Naive thymus-derived CD8-positive, alpha-beta T cell (primary cell): ENCODE data around the gene OR10AD1. TPM values are rescaled to one million over a fixed set of nuclear protein-coding genes. Genes with fewer than 3 reads are reported as not detected.

ENCODE experiments used
- ATAC-seq, 2 donors: fragments of 150-1000 bp; cut with Tn5 transposase in 1 of 2; sonication (Bioruptor Pico), chemical (Tn5 transposase) in 1 of 2; 1 replicate in 1 of 2; 2 replicates in 1 of 2; pipeline ENCODE4 v1.10.0; 2021; ENCODE audit warnings: mild to moderate bottlenecking in 2 of 2, moderate library complexity in 2 of 2
- POLR2A ChIA-PET: fragments of 350-600 bp; sonication (Branson Sonifier 250); formaldehyde crosslinking; loops from one replicate; lab custom pipeline; 2021; ENCODE audit warnings: antibody characterized with exemption; lab: Charles Lee
- DNase-seq, 10 donors: peaks; one replicate each; pipeline versions ENCODE4 v3.0.0 to v3.0.0-alpha.2; 2020 to 2022
- H3K27ac Mint-ChIP-seq, 10 donors: one replicate each; pipeline ENCODE4 v1.8.0; 2020 to 2022; ENCODE audit warnings: mild to moderate bottlenecking in 10 of 10, mixed read lengths in 10 of 10, moderate library complexity in 4 of 10, inconsistent platforms in 1 of 10
- H3K27me3 Mint-ChIP-seq, 5 donors: one replicate each; pipeline ENCODE4 v1.8.0; 2021 to 2022; ENCODE audit warnings: mixed read lengths in 5 of 5
- H3K36me3 Mint-ChIP-seq, 3 donors: one replicate each; pipeline ENCODE4 v1.8.0; 2020 to 2022; ENCODE audit warnings: mixed read lengths in 3 of 3, mild to moderate bottlenecking in 2 of 3, inconsistent platforms in 1 of 3
- H3K4me1 Mint-ChIP-seq, 4 donors: one replicate each; pipeline ENCODE4 v1.8.0; 2021 to 2022; ENCODE audit warnings: mixed read lengths in 4 of 4
- H3K4me3 Mint-ChIP-seq, 10 donors: one replicate each; pipeline ENCODE4 v1.8.0; 2020 to 2022; ENCODE audit warnings: mild to moderate bottlenecking in 10 of 10, mixed read lengths in 10 of 10, moderate library complexity in 6 of 10, inconsistent platforms in 1 of 10
- H3K9me3 Mint-ChIP-seq, 9 donors: one replicate each; pipeline ENCODE4 v1.8.0; 2020 to 2022; ENCODE audit warnings: mixed read lengths in 9 of 9, mild to moderate bottlenecking in 3 of 9, inconsistent platforms in 1 of 9, moderate library complexity in 1 of 9
- polyA plus RNA-seq, 3 donors: library from polyadenylated mRNA; unstranded; fragments of 300-500 nt; fragmentation: Illumina TruSeq; gene quantifications; one replicate each; pipeline ENCODE4 v1.2.3, GENCODE V29; 2021
- total RNA-seq, 8 experiments: library from RNA in 2 of 8; stranded (reverse) in 2 of 8; gene quantifications; one replicate each; pipeline ENCODE4 v1.2.3 and lab custom pipeline; 2021 to 2026

The OR10AD1 gene
- total and polyA plus RNA-seq, 5 experiments from 2014 or later, result not detected

- no peaks in the 10 kb centered on the region for H3K36me3 Mint-ChIP-seq
Observed at GRCh38 chr12:48177982-48178381, 25.1 kb downstream of the OR10AD1 start.

GRCh38 chr12:48176417-48176751 is 26.7 kb downstream of the OR10AD1 start:
- Mint-ChIP-seq H3K27ac (no peak overlapping the region), H3K9me3 (no peaks in the 10 kb centered on the region), H3K36me3 (no peaks in the 10 kb centered on the region), H3K4me1 (peaks cover 2 to 11% (median 4%) of the 10 kb centered on the region in 4 donors), H3K27me3 (peaks cover 13 to 43% (median 23%) of the 10 kb centered on the region in 5 donors), H3K4me3 (no peak overlapping the region)
- POLR2A ChIA-PET, result no interaction called here
- ATAC-seq (no peak), DNase-seq (no peak)

More at GRCh38 chr12:48177982-48178381, 25.1 kb downstream of the OR10AD1 start:
- H3K4me3 Mint-ChIP-seq, result no peak overlapping the region
- no peak for ATAC-seq
- DNase-seq, result no peak
- H3K27ac Mint-ChIP-seq, result no peak overlapping the region
- peaks cover 14 to 43% (median 23%) of the 10 kb centered on the region in 5 donors for H3K27me3 Mint-ChIP-seq
- POLR2A ChIA-PET, result no interaction called here
- no peaks in the 10 kb centered on the region for H3K9me3 Mint-ChIP-seq
- peaks cover 7 to 20% (median 13%) of the 10 kb centered on the region in 4 donors for H3K4me1 Mint-ChIP-seq

- Mint-ChIP-seq H3K27me3 (peaks cover 10 to 37% (median 19%) of the 10 kb centered on the region in 5 donors), H3K36me3 (no peaks in the 10 kb centered on the region), H3K9me3 (no peaks in the 10 kb centered on the region), H3K27ac (peak overlapping the region in 3 of 10 donors; percentile 13 to 64 (median 53)), H3K4me1 (peaks cover 2 to 11% (median 4%) of the 10 kb centered on the region in 4 donors), H3K4me3 (peak overlapping the region in 6 of 10 donors; percentile 24 to 62 (median 44))
- DNase-seq (no peak), ATAC-seq (no peak)
- POLR2A ChIA-PET, result no interaction called here
Observed at GRCh38 chr12:48175613-48176416, 27.3 kb downstream of the OR10AD1 start.

GRCh38 chr12:48169011-48169410 is 34.1 kb downstream of the OR10AD1 start:
- DNase-seq, result no peak
- POLR2A ChIA-PET, result no interaction called here
- peaks cover 0 to 4% (median under 1%) of the 10 kb centered on the region in 4 donors for H3K4me1 Mint-ChIP-seq
- no peak overlapping the region for H3K4me3 Mint-ChIP-seq
- peaks cover 4 to 13% (median 9%) of the 10 kb centered on the region in 5 donors for H3K27me3 Mint-ChIP-seq
- H3K27ac Mint-ChIP-seq, result no peak overlapping the region
- ATAC-seq, result no peak
- no peaks in the 10 kb centered on the region for H3K36me3 Mint-ChIP-seq
- no peaks in the 10 kb centered on the region for H3K9me3 Mint-ChIP-seq

GRCh38 chr12:48165089-48165981 is 37.8 kb downstream of the OR10AD1 start:
- Mint-ChIP-seq H3K36me3 (no peaks in the 10 kb centered on the region), H3K4me3 (no peak overlapping the region), H3K27ac (peak overlapping the region in 1 of 10 donors; percentile 1), H3K9me3 (no peaks in the 10 kb centered on the region), H3K27me3 (peaks cover 4 to 13% (median 11%) of the 10 kb centered on the region in 5 donors), H3K4me1 (peaks cover 6 to 15% (median 11%) of the 10 kb centered on the region in 4 donors)
- DNase-seq (peak; percentile 13 to 83 (median 60)), ATAC-seq (peak; percentile 74 to 83)
- POLR2A ChIA-PET, result interaction anchor here (0.5 to 0.7 kb wide), 2 partner anchors 81 to 197 kb away, joined by 3 to 4 read pairs; no protein-coding TSS in a partner anchor

GRCh38 chr12:48164451-48164850 is 38.6 kb downstream of the OR10AD1 start:
- ATAC-seq (no peak), DNase-seq (no peak)
- Mint-ChIP-seq H3K9me3 (no peaks in the 10 kb centered on the region), H3K27me3 (peaks cover 4 to 13% (median 11%) of the 10 kb centered on the region in 5 donors), H3K36me3 (no peaks in the 10 kb centered on the region), H3K4me3 (no peak overlapping the region), H3K27ac (no peak overlapping the region), H3K4me1 (peaks cover 6 to 15% (median 13%) of the 10 kb centered on the region in 4 donors)
- POLR2A ChIA-PET, result interaction anchor here (0.5 to 0.8 kb wide), 3 partner anchors 14 to 196 kb away, joined by 3 read pairs; no protein-coding TSS in a partner anchor

- Mint-ChIP-seq H3K9me3 (no peaks in the 10 kb centered on the region), H3K4me1 (peaks cover 8 to 25% (median 18%) of the 10 kb centered on the region in 4 donors), H3K4me3 (no peak overlapping the region), H3K36me3 (no peaks in the 10 kb centered on the region), H3K27me3 (peaks cover 4 to 13% (median 11%) of the 10 kb centered on the region in 5 donors), H3K27ac (peak overlapping the region in 1 of 10 donors; percentile 13)
- DNase-seq, result no peak
- ATAC-seq, result no peak
- POLR2A ChIA-PET, result no interaction called here
Observed at GRCh38 chr12:48163150-48163747, 39.8 kb downstream of the OR10AD1 start.

GRCh38 chr12:48160807-48161206 is 42.3 kb downstream of the OR10AD1 start:
- H3K4me3 Mint-ChIP-seq, result peak overlapping the region in 4 of 10 donors; percentile 15 to 33 (median 26)
- DNase-seq (peak in 1 of 10 donors; percentile 18), ATAC-seq (no peak)
- peaks cover 4 to 7% (median 6%) of the 10 kb centered on the region in 5 donors for H3K27me3 Mint-ChIP-seq
- POLR2A ChIA-PET, result interaction anchor here (3.3 kb wide), 1 partner anchor 54 kb away, joined by 13 read pairs; the partner anchor contains the start of gene SENP1
- peak overlapping the region in 7 of 10 donors; percentile 4 to 81 (median 64) for H3K27ac Mint-ChIP-seq
- H3K4me1 Mint-ChIP-seq, result peaks cover 16 to 40% (median 36%) of the 10 kb centered on the region in 4 donors
- H3K36me3 Mint-ChIP-seq, result no peaks in the 10 kb centered on the region
- H3K9me3 Mint-ChIP-seq, result no peaks in the 10 kb centered on the region

- ATAC-seq, result no peak
- peaks cover 0 to 6% (median 4%) of the 10 kb centered on the region in 5 donors for H3K27me3 Mint-ChIP-seq
- POLR2A ChIA-PET, result interaction anchor here (1.5 to 3.9 kb wide), 3 partner anchors 25 to 54 kb away, joined by 4 to 41 read pairs (median 13); partner anchors contain the start of gene SENP1
- no peaks in the 10 kb centered on the region for H3K36me3 Mint-ChIP-seq
- no peak for DNase-seq
- H3K27ac Mint-ChIP-seq, result peak overlapping the region in 5 of 10 donors; percentile 9 to 78 (median 56)
- H3K4me1 Mint-ChIP-seq, result peaks cover 16 to 43% (median 37%) of the 10 kb centered on the region in 4 donors
- H3K4me3 Mint-ChIP-seq, result no peak overlapping the region
- no peaks in the 10 kb centered on the region for H3K9me3 Mint-ChIP-seq
Observed at GRCh38 chr12:48160046-48160445, 43.0 kb downstream of the OR10AD1 start.

- Mint-ChIP-seq H3K4me3 (peak overlapping the region; percentile 93 to 99 (median 96)), H3K27me3 (peaks cover 0 to 2% (median 0%) of the 10 kb centered on the region in 5 donors), H3K4me1 (peaks cover 23 to 55% (median 52%) of the 10 kb centered on the region in 4 donors), H3K36me3 (peaks cover 0 to 13% (median 0%) of the 10 kb centered on the region in 3 donors), H3K27ac (peak overlapping the region; percentile 98 to 100 (median 99)), H3K9me3 (no peaks in the 10 kb centered on the region)
- DNase-seq (no peak), ATAC-seq (peak in 1 of 2 donors; percentile 18)
- POLR2A ChIA-PET, result interaction anchor here (0.6 to 3.9 kb wide), 16 partner anchors 12 to 558 kb away, joined by 3 to 41 read pairs (median 4); partner anchors contain the start of genes CCDC184, CCNT1, COL2A1 and RPAP3
Observed at GRCh38 chr12:48157889-48158370, 45.2 kb downstream of the OR10AD1 start.
